ENCODE data around the gene CELF2.

DNA sequence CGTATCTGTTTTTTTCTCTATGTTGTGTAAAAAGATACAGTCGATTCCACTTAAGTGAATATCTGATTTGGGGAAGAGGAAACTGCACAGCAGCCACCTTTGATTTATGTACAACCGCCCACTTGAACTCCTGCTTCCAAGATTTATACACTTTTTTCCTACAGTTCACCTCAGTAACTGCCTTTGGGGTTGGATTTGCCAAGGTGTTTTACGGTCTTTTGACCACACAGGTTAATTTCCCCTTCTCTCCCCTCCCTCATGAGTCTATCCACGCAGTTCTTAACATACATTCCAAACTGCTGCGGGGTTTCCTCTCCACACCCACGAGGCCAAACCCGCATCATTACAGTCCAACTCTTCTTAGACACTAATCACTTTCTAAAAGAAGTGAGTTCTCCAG is 316.8 kb downstream of the CELF2 start:
- no peak for TF ChIP-seq POLR2A (IDR thresholded peaks at IDR 0.05)
- TF ChIP-seq, protein P1, sequence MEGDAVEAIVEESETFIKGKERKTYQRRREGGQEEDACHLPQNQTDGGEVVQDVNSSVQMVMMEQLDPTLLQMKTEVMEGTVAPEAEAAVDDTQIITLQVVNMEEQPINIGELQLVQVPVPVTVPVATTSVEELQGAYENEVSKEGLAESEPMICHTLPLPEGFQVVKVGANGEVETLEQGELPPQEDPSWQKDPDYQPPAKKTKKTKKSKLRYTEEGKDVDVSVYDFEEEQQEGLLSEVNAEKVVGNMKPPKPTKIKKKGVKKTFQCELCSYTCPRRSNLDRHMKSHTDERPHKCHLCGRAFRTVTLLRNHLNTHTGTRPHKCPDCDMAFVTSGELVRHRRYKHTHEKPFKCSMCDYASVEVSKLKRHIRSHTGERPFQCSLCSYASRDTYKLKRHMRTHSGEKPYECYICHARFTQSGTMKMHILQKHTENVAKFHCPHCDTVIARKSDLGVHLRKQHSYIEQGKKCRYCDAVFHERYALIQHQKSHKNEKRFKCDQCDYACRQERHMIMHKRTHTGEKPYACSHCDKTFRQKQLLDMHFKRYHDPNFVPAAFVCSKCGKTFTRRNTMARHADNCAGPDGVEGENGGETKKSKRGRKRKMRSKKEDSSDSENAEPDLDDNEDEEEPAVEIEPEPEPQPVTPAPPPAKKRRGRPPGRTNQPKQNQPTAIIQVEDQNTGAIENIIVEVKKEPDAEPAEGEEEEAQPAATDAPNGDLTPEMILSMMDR (IDR thresholded peaks at IDR 0.05): no peak

Measured in vagina (tissue), 2 donors.